PC-9 (cell line): ENCODE results near the gene EXD2. TPM values are rescaled to one million over a fixed set of nuclear protein-coding genes. Genes with fewer than 3 reads are reported as not detected.

Experiments
- BruUV-seq: library from RNA; stranded (reverse); fragments of 400-500 nt; replicated peaks from 2 replicates; lab custom pipeline; 2021; lab: Mats Ljungman, UMichigan
- CTCF ChIA-PET: fragments of 300-600 bp; sonication (Branson Sonifier 250); formaldehyde crosslinking; loops from one replicate; lab custom pipeline; 2022; ENCODE audit warnings: antibody characterized with exemption; lab: Charles Lee
- POLR2A ChIA-PET: fragments of 300-600 bp; sonication (Branson Sonifier 250); formaldehyde crosslinking; loops from one replicate; lab custom pipeline; 2022; ENCODE audit warnings: antibody characterized with exemption; ENCODE audit not compliant: unreplicated experiment; lab: Charles Lee
- DNase-seq, 2 experiments: peaks; one replicate each; pipeline versions ENCODE4 v3.0.0 to v3.0.0-alpha.2; 2015 to 2022; ENCODE audit warnings: mixed read lengths in 1 of 2
- H2AFZ ChIP-seq: fragments of 200-600 bp; sonication (generic); 2 replicates; pipeline ENCODE4 v1.8.1; 2017; ENCODE audit warnings: antibody characterized with exemption
- H3F3A ChIP-seq: fragments of 200-600 bp; sonication (generic); 2 replicates; pipeline ENCODE4 v1.8.1; 2017; ENCODE audit warnings: antibody characterized with exemption, mild to moderate bottlenecking, low read depth; ENCODE audit not compliant: insufficient read depth
- H3K27ac ChIP-seq: fragments of 200-600 bp; sonication (generic); 2 replicates; pipeline ENCODE4 v1.6.1; 2016; ENCODE audit warnings: mixed run types
- H3K27me3 ChIP-seq: fragments of 200-600 bp; sonication (generic); 2 replicates; pipeline ENCODE4 v1.6.1; 2016; ENCODE audit warnings: low read depth, mixed run types; ENCODE audit not compliant: insufficient read depth
- H3K36me3 ChIP-seq: fragments of 200-600 bp; sonication (generic); 2 replicates; pipeline ENCODE4 v1.6.1; 2016; ENCODE audit warnings: low read depth, mixed run types
- H3K4me1 ChIP-seq: fragments of 200-600 bp; sonication (generic); replicated peaks from 2 replicates; pipeline ENCODE4 v1.6.1; 2016; ENCODE audit warnings: mixed run types; ENCODE audit not compliant: insufficient read depth
- H3K4me2 ChIP-seq: fragments of 200-600 bp; sonication (generic); 2 replicates; pipeline ENCODE4 v1.6.1; 2017; ENCODE audit warnings: mixed run types
- H3K4me3 ChIP-seq: fragments of 200-600 bp; sonication (generic); 2 replicates; pipeline ENCODE4 v1.6.1; 2016; ENCODE audit warnings: mixed run types
- H3K79me2 ChIP-seq: fragments of 200-600 bp; sonication (generic); 2 replicates; pipeline ENCODE4 v1.6.1; 2017; ENCODE audit warnings: low read depth, mixed run types
- H3K9me2 ChIP-seq: fragments of 200-600 bp; sonication (generic); 2 replicates; pipeline ENCODE4 v1.8.1; 2017; ENCODE audit warnings: mild to moderate bottlenecking; ENCODE audit not compliant: insufficient read depth
- H3K9me3 ChIP-seq: fragments of 200-600 bp; sonication (generic); 2 replicates; pipeline ENCODE4 v1.8.1; 2016; ENCODE audit warnings: low read depth; ENCODE audit not compliant: insufficient read depth
- H4K20me1 ChIP-seq: fragments of 200-600 bp; sonication (generic); 2 replicates; pipeline ENCODE4 v1.8.1; 2017; ENCODE audit not compliant: insufficient read depth
- CTCF ChIP-seq: fragments of 200-600 bp; sonication (generic); conservative IDR thresholded peaks from 2 replicates; pipeline ENCODE4 v1.6.1; 2017; ENCODE audit warnings: mixed run types, antibody characterized with exemption, mild to moderate bottlenecking, moderate library complexity
- EZH2 ChIP-seq: fragments of 200-600 bp; sonication (generic); IDR thresholded peaks from 2 replicates; pipeline ENCODE4 v1.8.0; 2017; ENCODE audit warnings: antibody characterized with exemption, low read depth
- intact Hi-C: fragments of 100-400 bp; cut with micrococcal nuclease; formaldehyde crosslinking; loops from one replicate; pipeline ENCODE4 v1.10.0; 2022; ENCODE audit not compliant: unreplicated experiment
- total RNA-seq: library from RNA; stranded (reverse); gene quantifications from 2 replicates; pipeline ENCODE4 v1.2.3, GENCODE V29; 2021

EXD2 gene
- total RNA-seq, 1 experiment from 2014 or later: 21.4 TPM

GRCh38 chr14:69291396-69291795, 100.1 kb downstream of the EXD2 start:
- Histone ChIP-seq H3K27me3 (0 out of 2 replicates have a peak, but pooled peaks cover 9% of the 10 kb centered on the region), H2AFZ (no peak overlapping the region), H3K79me2 (no peaks in the 10 kb centered on the region), H3F3A (no peaks in the 10 kb centered on the region), H3K36me3 (no peaks in the 10 kb centered on the region), H4K20me1 (no peaks in the 10 kb centered on the region), H3K27ac (no peak overlapping the region), H3K9me2 (no peaks in the 10 kb centered on the region), H3K4me3 (no peak overlapping the region), H3K9me3 (no peaks in the 10 kb centered on the region), H3K4me2 (no peak overlapping the region), H3K4me1 (no peaks in the 10 kb centered on the region)
- TF ChIP-seq CTCF (no peak), EZH2 (no peak)
- POLR2A ChIA-PET: no interaction called here
- peak in 1 of 2 experiments; percentile 1 for DNase-seq
- no TSS peak for BruUV-seq
- CTCF ChIA-PET: no interaction called here
- intact Hi-C loops: no loop called here

- Histone ChIP-seq H4K20me1 (no peaks in the 10 kb centered on the region), H3F3A (no peaks in the 10 kb centered on the region), H3K4me3 (no peak overlapping the region), H3K9me3 (no peaks in the 10 kb centered on the region), H3K27me3 (0 out of 2 replicates have a peak, but pooled peaks cover 9% of the 10 kb centered on the region), H3K9me2 (no peaks in the 10 kb centered on the region), H3K79me2 (no peaks in the 10 kb centered on the region), H2AFZ (no peak overlapping the region), H3K4me1 (no peaks in the 10 kb centered on the region), H3K36me3 (no peaks in the 10 kb centered on the region), H3K27ac (no peak overlapping the region), H3K4me2 (no peak overlapping the region)
- ChIA-PET POLR2A (no interaction called here), CTCF (no interaction called here)
- intact Hi-C loops: no loop called here
- peak in 1 of 2 experiments; percentile 34 for DNase-seq
- no peak for TF ChIP-seq CTCF
- TF ChIP-seq EZH2: no peak
- BruUV-seq: no TSS peak
These were observed 100.7 kb downstream of the EXD2 start for GRCh38 chr14:69291891-69292561.

Other genes starting within 250 kb of the EXD2 start
- 314 and 323 TPM in 2 replicates for gene ACTN1, start 212.2 kb upstream of the EXD2 start, total RNA-seq
- gene DCAF5, start 38.4 kb upstream of the EXD2 start, total RNA-seq: 26.2 and 29.1 TPM in 2 replicates
- gene GALNT16, start 68.7 kb downstream of the EXD2 start, total RNA-seq: 16.3 and 22.8 TPM in 2 replicates
- gene ERH, start 206.8 kb downstream of the EXD2 start, total RNA-seq: 197 and 347 TPM in 2 replicates
- gene SLC39A9, start 207.2 kb downstream of the EXD2 start, total RNA-seq: 78.7 and 95.1 TPM in 2 replicates